IMR-90 (cell line): ENCODE results near the gene SYTL3. TPM values are rescaled to one million over a fixed set of nuclear protein-coding genes. Genes with fewer than 3 reads are reported as not detected.

Experiments used
- ATAC-seq: fragments of 200-7000 bp; cut with Tn5 transposase; 2 replicates; pipeline ENCODE4 v1.9.1; 2020; ENCODE audit warnings: low read depth, mild to moderate bottlenecking, moderate library complexity
- BruUV-seq: library from RNA; stranded (reverse); fragments of 400-500 nt; replicated peaks from 2 replicates; lab custom pipeline; 2021; lab: Mats Ljungman, UMichigan
- CTCF ChIA-PET: fragments of 300-600 bp; formaldehyde crosslinking; extraction: SDS; loops from one replicate; lab custom pipeline; 2021; ENCODE audit warnings: antibody characterized with exemption; lab: Yijun Ruan, JAX
- POLR2A ChIA-PET: fragments of 300-600 bp; sonication (Branson Sonifier 250); formaldehyde crosslinking; loops from one replicate; lab custom pipeline; 2022; ENCODE audit warnings: antibody characterized with exemption; ENCODE audit not compliant: unreplicated experiment; lab: Charles Lee
- DNase-seq: peaks from one replicate; pipeline ENCODE4 v3.0.0; 2013
- H2AFZ ChIP-seq: replicated peaks from 2 replicates; pipeline ENCODE3; 2013; ENCODE audit warnings: low read length, mild to moderate bottlenecking; ENCODE audit not compliant: poor library complexity
- H2AK5ac ChIP-seq: 2 replicates; pipeline ENCODE4 v1.6.1; 2013; ENCODE audit warnings: low read depth, low read length, inconsistent platforms
- H2AK9ac ChIP-seq: replicated peaks from 2 replicates; pipeline ENCODE3; 2013; ENCODE audit warnings: mild to moderate bottlenecking, low read depth, low read length, moderate library complexity; ENCODE audit not compliant: poor library complexity
- H2BK120ac ChIP-seq: 2 replicates; pipeline ENCODE4 v1.6.1; 2013; ENCODE audit warnings: low read depth, low read length, inconsistent platforms
- H2BK15ac ChIP-seq: 3 replicates; pipeline ENCODE4 v1.6.1; 2013; ENCODE audit warnings: low read depth, low read length, inconsistent platforms
- H2BK20ac ChIP-seq: 2 replicates; pipeline ENCODE4 v1.6.1; 2013; ENCODE audit warnings: low read depth, mild to moderate bottlenecking, inconsistent platforms, low read length, moderate library complexity
- H2BK5ac ChIP-seq: 2 replicates; pipeline ENCODE4 v1.6.1; 2013; ENCODE audit warnings: mild to moderate bottlenecking, low read depth, low read length, inconsistent platforms; ENCODE audit not compliant: poor library complexity, severe bottlenecking
- H3K14ac ChIP-seq: replicated peaks from 2 replicates; pipeline ENCODE4 v1.6.1; 2013; ENCODE audit warnings: low read depth, low read length, inconsistent platforms
- H3K18ac ChIP-seq: 2 replicates; pipeline ENCODE4 v1.6.1; 2013; ENCODE audit warnings: low read depth, low read length, control low read depth
- H3K23ac ChIP-seq: 2 replicates; pipeline ENCODE4 v1.6.1; 2013; ENCODE audit warnings: low read depth, low read length, inconsistent platforms
- H3K27ac ChIP-seq: 2 replicates; pipeline ENCODE4 v1.5.1; 2013; ENCODE audit warnings: mild to moderate bottlenecking, control low read depth, low read length; ENCODE audit not compliant: insufficient read depth
- H3K27me3 ChIP-seq: 2 replicates; pipeline ENCODE4 v1.6.1; 2013; ENCODE audit warnings: low read length; ENCODE audit not compliant: control insufficient read depth, insufficient read depth
- H3K36me3 ChIP-seq: 2 replicates; pipeline ENCODE4 v1.6.1; 2013; ENCODE audit warnings: low read length, mixed read lengths; ENCODE audit not compliant: control insufficient read depth, insufficient read depth
- H3K4ac ChIP-seq: 2 replicates; pipeline ENCODE4 v1.6.1; 2013; ENCODE audit warnings: low read depth, low read length, inconsistent platforms
- H3K4me1 ChIP-seq: 2 replicates; pipeline ENCODE4 v1.6.1; 2013; ENCODE audit warnings: low read length, mixed read lengths; ENCODE audit not compliant: control insufficient read depth, insufficient read depth
- H3K4me2 ChIP-seq: 2 replicates; pipeline ENCODE4 v1.6.1; 2013; ENCODE audit warnings: low read depth, mild to moderate bottlenecking, control low read depth, low read length, moderate library complexity
- H3K4me3 ChIP-seq: 2 replicates; pipeline ENCODE4 v1.5.1; 2013; ENCODE audit warnings: low read depth, mild to moderate bottlenecking, control low read depth, low read length, moderate library complexity; ENCODE audit not compliant: insufficient read depth
- H3K56ac ChIP-seq: 2 replicates; pipeline ENCODE4 v1.6.1; 2013; ENCODE audit warnings: low read length, inconsistent platforms; ENCODE audit not compliant: insufficient read depth; ENCODE audit errors: extremely low read depth
- H3K79me1 ChIP-seq, 2 experiments: 2 replicates each; pipeline ENCODE4 v1.6.1; 2013; ENCODE audit warnings: low read length in 2 of 2, inconsistent platforms in 1 of 2, low read depth in 1 of 2
- H3K9ac ChIP-seq: 2 replicates; pipeline ENCODE4 v1.6.1; 2013; ENCODE audit warnings: low read depth, low read length, control low read depth
- H3K9me1 ChIP-seq: 2 replicates; pipeline ENCODE4 v1.6.1; 2013; ENCODE audit warnings: low read length, inconsistent platforms; ENCODE audit not compliant: insufficient read depth
- H3K9me3 ChIP-seq: 2 replicates; pipeline ENCODE4 v1.6.1; 2013; ENCODE audit warnings: low read length; ENCODE audit not compliant: control insufficient read depth, insufficient read depth
- H4K20me1 ChIP-seq: 2 replicates; pipeline ENCODE4 v1.6.1; 2013; ENCODE audit warnings: low read length, inconsistent platforms; ENCODE audit not compliant: insufficient read depth
- H4K5ac ChIP-seq: 2 replicates; pipeline ENCODE4 v1.6.1; 2013; ENCODE audit warnings: mild to moderate bottlenecking, low read depth, low read length, control low read depth
- H4K8ac ChIP-seq, 2 experiments: 2 replicates each; pipeline ENCODE4 v1.6.1; 2013; ENCODE audit warnings: low read depth in 2 of 2, low read length in 2 of 2, control low read depth in 1 of 2, inconsistent platforms in 1 of 2
- H4K91ac ChIP-seq: 2 replicates; pipeline ENCODE4 v1.6.1; 2013; ENCODE audit warnings: low read depth, low read length, inconsistent platforms; ENCODE audit not compliant: insufficient read depth
- BHLHE40 ChIP-seq: fragments of 150-350 bp; IDR thresholded peaks from 2 replicates; pipeline ENCODE4 v1.6.1; 2016; ENCODE audit warnings: mild to moderate bottlenecking, low read depth, low read length
- CEBPB ChIP-seq: IDR thresholded peaks from 2 replicates; pipeline ENCODE4 v1.6.1; 2012; ENCODE audit warnings: low read depth, low read length, improper control_type of control experiment
- CHD1 ChIP-seq: IDR thresholded peaks from 2 replicates; pipeline ENCODE4 v1.6.1; 2012; ENCODE audit warnings: low read depth, low read length, improper control_type of control experiment
- CTCF ChIP-seq: conservative IDR thresholded peaks from 2 replicates; pipeline ENCODE4 v1.5.1; 2012; ENCODE audit warnings: mild to moderate bottlenecking, low read depth, low read length, improper control_type of control experiment
- ELK1 ChIP-seq: fragments of 150-350 bp; IDR thresholded peaks from 2 replicates; pipeline ENCODE4 v1.6.1; 2016; ENCODE audit warnings: low read depth, mild to moderate bottlenecking, low read length, moderate library complexity, borderline replicate concordance
- FOS ChIP-seq: fragments of 150-350 bp; IDR thresholded peaks from 2 replicates; pipeline ENCODE4 v1.6.1; 2016; ENCODE audit warnings: low read depth, low read length
- MAFK ChIP-seq: IDR thresholded peaks from 2 replicates; pipeline ENCODE4 v1.6.1; 2012; ENCODE audit warnings: low read depth, low read length, improper control_type of control experiment
- MAZ ChIP-seq: IDR thresholded peaks from 2 replicates; pipeline ENCODE4 v1.6.1; 2012; ENCODE audit warnings: low read depth, mild to moderate bottlenecking, low read length, improper control_type of control experiment, moderate library complexity, borderline replicate concordance
- MXI1 ChIP-seq: IDR thresholded peaks from 2 replicates; pipeline ENCODE4 v1.6.1; 2012; ENCODE audit warnings: low read depth, mild to moderate bottlenecking, low read length, moderate library complexity, borderline replicate concordance
- NFE2L2 ChIP-seq: fragments of 150-350 bp; IDR thresholded peaks from 2 replicates; pipeline ENCODE4 v1.6.1; 2016; ENCODE audit warnings: low read depth, mild to moderate bottlenecking, low read length
- POLR2A ChIP-seq: IDR thresholded peaks from 2 replicates; pipeline ENCODE4 v1.6.1; 2012; ENCODE audit warnings: mild to moderate bottlenecking, low read depth, low read length
- RAD21 ChIP-seq: IDR thresholded peaks from 2 replicates; pipeline ENCODE4 v1.6.1; 2012; ENCODE audit warnings: low read length, improper control_type of control experiment
- RCOR1 ChIP-seq: IDR thresholded peaks from 2 replicates; pipeline ENCODE4 v1.6.1; 2012; ENCODE audit warnings: mild to moderate bottlenecking, low read length, improper control_type of control experiment; ENCODE audit not compliant: insufficient replicate concordance
- RFX5 ChIP-seq: IDR thresholded peaks from 2 replicates; pipeline ENCODE4 v1.8.0; 2012; ENCODE audit warnings: low read depth, mild to moderate bottlenecking, low read length, moderate library complexity
- SMC3 ChIP-seq: fragments of 150-350 bp; IDR thresholded peaks from 2 replicates; pipeline ENCODE4 v1.6.1; 2016; ENCODE audit warnings: low read depth, mild to moderate bottlenecking, antibody characterized with exemption, low read length, moderate library complexity
- USF2 ChIP-seq: fragments of 150-350 bp; IDR thresholded peaks from 2 replicates; pipeline ENCODE4 v1.6.1; 2017; ENCODE audit warnings: mild to moderate bottlenecking, antibody characterized with exemption, low read length, low read depth
- WGBS, 2 experiments: methylation state at CpG; one replicate each; pipeline versions ENCODE4 v1.1.5 to v1.1.7; 2013; ENCODE audit warnings: missing lambda C conversion rate in 2 of 2; ENCODE audit not compliant: insufficient read length in 1 of 2; ENCODE audit errors: extremely low coverage in 2 of 2; 5-methylcytosine and 5-hydroxymethylcytosine counted together
- dilution Hi-C: fragments of 300-500 bp; cut with HindIII; formaldehyde crosslinking; loops from one replicate; pipeline ENCODE4 v1.14.3; 2018; ENCODE audit warnings: low sequenced_read_pairs; ENCODE audit not compliant: unreplicated experiment
- in situ Hi-C: fragments of 300-500 bp; cut with MboI; formaldehyde crosslinking; loops from 3 replicates; pipeline ENCODE4 v1.14.3; 2019; ENCODE audit warnings: low sequenced_read_pairs, inconsistent platforms, mixed read lengths
- intact Hi-C: fragments of 100-400 bp; cut with micrococcal nuclease; formaldehyde crosslinking; loops from 2 replicates; pipeline ENCODE4 v1.10.0; 2022
- polyA plus RNA-seq, 3 experiments: library from polyadenylated mRNA; depleted of rRNA; stranded (reverse); fragments of >200 nt; gene quantifications; 2 replicates each; pipeline ENCODE4 v1.2.3, GENCODE V29; 2012; ENCODE audit warnings: low replicate concordance in 1 of 3
- total RNA-seq: library from RNA; depleted of rRNA; stranded (reverse); fragments of >200 nt; gene quantifications from 2 replicates; pipeline ENCODE4 v1.2.3, GENCODE V29; 2012

Gene SYTL3
- total and polyA plus RNA-seq, 2 of the 4 experiments (the other 2 are of a cell fraction), result 2.9 to 4.3 TPM

GRCh38 chr6:158805698-158806377 is 156.0 kb downstream of the SYTL3 start:
- no peak overlapping the region for H3K4ac ChIP-seq
- BruUV-seq, result no TSS peak
- H2BK15ac ChIP-seq, result no peak overlapping the region
- H4K20me1 ChIP-seq, result peaks cover 17% of the 10 kb centered on the region
- H4K91ac ChIP-seq, result no peak overlapping the region
- H2BK20ac ChIP-seq, result no peak overlapping the region
- H2BK120ac ChIP-seq, result no peak overlapping the region
- H3K9me1 ChIP-seq, result peaks cover 10% of the 10 kb centered on the region
- DNase-seq (no peak), ATAC-seq (no peak)
- H2AK9ac ChIP-seq, result no peak overlapping the region
- H3K18ac ChIP-seq, result no peak overlapping the region
- no peak overlapping the region for H3K56ac ChIP-seq
- H3K23ac ChIP-seq, result no peak overlapping the region
- peaks cover 5% of the 10 kb centered on the region for H3K36me3 ChIP-seq
- no peaks in the 10 kb centered on the region for H3K9me3 ChIP-seq
- H3K4me2 ChIP-seq, result no peak overlapping the region
- POLR2A ChIA-PET, result no interaction called here
- no peak overlapping the region for H4K5ac ChIP-seq
- no peak overlapping the region for H2AFZ ChIP-seq
- H3K79me1 ChIP-seq, result peaks cover 27 to 60% of the 10 kb centered on the region in 2 experiments
- CTCF ChIA-PET, result interaction anchor here (0.6 kb wide), 2 partner anchors 30 to 35 kb away, joined by 3 read pairs; no protein-coding TSS in a partner anchor
- H4K8ac ChIP-seq, result no peak overlapping the region
- intact Hi-C loops (no loop called here), dilution Hi-C loops (no loop called here), in situ Hi-C loops (no loop called here)
- no peak overlapping the region for H3K14ac ChIP-seq
- 88% methylated on average over 1 of the region's 5 CpGs; no CpG with 5 or more reads in 1 of the 2 experiments for WGBS, 2 experiments
- H3K9ac ChIP-seq, result no peak overlapping the region
- H2AK5ac ChIP-seq, result no peak overlapping the region
- no peak overlapping the region for H3K27ac ChIP-seq
- H3K4me1 ChIP-seq, result peaks cover 6% of the 10 kb centered on the region
- TF ChIP-seq USF2 (no peak), RFX5 (no peak), RCOR1 (no peak), MAFK (no peak), RAD21 (no peak), NFE2L2 (no peak), MXI1 (no peak), BHLHE40 (no peak), SMC3 (no peak), CEBPB (no peak), CHD1 (no peak), MAZ (no peak), CTCF (no peak), ELK1 (no peak), FOS (no peak), POLR2A (no peak)
- H3K4me3 ChIP-seq, result no peak overlapping the region
- H2BK5ac ChIP-seq, result no peak overlapping the region
- no peaks in the 10 kb centered on the region for H3K27me3 ChIP-seq
